ENCODE measurements around the gene TMEM72. TPM values are rescaled to one million over a fixed set of nuclear protein-coding genes. Genes with fewer than 3 reads are reported as not detected.

TMEM72 gene
- total RNA-seq, 1 experiment from 2014 or later, result not detected

- no peak for DNase-seq (ENCODE audit: low spot score)
These were observed 42.9 kb downstream of the TMEM72 start for GRCh38 chr10:44954042-44954441.

DNA sequence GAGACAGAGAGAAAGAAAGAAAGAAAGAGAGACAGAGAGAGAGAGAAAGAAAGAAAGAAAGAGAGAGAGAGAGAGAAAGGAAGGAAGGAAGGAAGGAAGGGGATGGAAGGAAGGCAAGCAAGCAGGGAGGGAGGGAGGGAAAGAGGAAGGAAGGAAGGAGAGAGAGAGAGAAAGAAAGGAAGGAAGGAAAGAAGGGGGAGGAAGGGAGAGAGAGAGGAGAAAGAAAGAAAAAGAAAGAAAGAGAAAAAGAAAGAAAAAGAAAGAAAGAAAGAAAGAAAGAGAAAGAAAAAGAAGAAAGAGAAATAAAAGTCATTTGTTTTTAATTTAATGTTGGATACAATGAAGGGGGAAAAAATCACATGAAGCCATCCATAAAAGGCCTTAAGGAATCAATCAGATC is 43.8 kb downstream of the TMEM72 start:
- DNase-seq (ENCODE audit: low spot score), result no peak

GRCh38 chr10:44955413-44956070 is 44.4 kb downstream of the TMEM72 start:
- DNase-seq (ENCODE audit: low spot score), result no peak

GRCh38 chr10:44956226-44956625 is 45.1 kb downstream of the TMEM72 start:
- DNase-seq (ENCODE audit: low spot score), result no peak

- DNase-seq (ENCODE audit: low spot score), result no peak
These were observed 45.9 kb downstream of the TMEM72 start for GRCh38 chr10:44956717-44957706.

DNA sequence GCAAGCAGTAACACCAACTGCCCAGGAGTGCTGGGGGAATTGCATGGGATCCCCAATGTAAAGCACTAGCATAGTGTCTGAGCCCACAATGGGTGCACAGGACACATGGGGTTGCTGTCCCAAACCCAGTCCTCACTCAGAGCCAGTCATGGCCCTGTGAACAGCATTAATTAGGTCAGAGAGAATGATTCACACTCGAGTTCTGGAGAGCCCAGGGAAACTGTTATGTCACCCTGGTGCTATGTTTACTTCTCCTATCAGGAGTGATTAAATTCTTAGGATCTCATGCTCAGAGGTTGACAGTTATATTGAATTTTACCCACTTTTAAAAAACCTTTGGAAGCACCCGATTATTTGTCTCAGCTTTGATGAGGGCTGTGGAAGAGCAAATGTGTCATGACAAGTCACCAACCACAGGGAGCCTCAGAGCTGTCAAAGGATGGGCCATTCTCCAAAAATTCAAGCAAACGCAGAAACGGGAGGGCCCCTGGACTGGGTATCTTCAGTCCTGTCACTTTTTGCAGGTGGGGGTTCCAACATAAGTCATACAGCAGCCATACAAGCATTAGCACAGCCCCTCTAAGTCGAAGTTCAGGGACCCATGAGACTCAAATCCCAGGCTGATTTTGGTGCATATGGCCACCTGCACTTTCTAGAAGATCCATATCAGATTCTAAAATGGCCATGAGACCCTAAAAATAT is 47.2 kb downstream of the TMEM72 start:
- DNase-seq (ENCODE audit: low spot score), result no peak

GRCh38 chr10:44958898-44959246 is 47.7 kb downstream of the TMEM72 start:
- DNase-seq (ENCODE audit: low spot score), result no peak

DNA sequence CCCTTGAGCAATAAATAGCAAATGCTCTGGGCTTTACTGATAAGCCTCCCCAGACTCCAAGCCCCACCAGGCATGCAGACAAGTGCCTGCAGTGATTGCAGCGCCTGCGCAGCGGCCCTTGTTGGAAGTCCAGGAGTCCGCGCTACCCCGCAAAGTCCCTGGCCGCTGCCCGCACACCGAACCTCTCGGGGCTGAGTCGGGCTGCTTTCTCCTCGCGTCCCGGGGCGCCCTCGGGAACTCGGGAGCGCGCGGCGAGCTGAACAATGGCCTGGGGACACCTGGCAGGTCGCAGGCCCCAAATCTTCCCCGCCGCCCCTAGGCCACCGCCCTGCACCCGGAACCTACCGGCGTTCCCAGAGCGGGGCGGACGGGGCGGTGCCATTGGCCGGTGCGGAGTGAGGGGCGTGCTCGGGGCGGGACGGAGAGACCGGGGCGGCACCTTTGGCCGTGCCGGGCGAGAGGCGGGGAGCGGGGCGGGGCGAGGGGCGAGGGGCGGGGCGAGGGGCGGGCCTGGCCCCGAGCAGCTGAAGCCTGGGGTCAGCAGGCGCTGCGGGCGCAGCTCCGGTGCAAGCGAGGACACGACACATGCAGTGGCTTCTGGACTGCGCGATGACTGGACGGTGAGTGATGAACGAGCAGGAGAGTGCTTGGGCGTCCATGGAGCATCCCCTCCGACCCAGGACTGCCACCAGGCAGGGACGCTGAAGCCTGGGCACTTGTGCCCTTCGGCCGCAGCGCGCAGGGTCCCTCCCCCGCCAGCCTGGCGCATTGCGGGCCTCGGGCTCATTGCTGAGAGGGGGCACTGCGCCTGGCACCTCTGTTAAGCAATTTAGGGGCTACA is 48.3 kb downstream of the TMEM72 start, which contains the start of gene RASSF4:
Gene RASSF4 (plus strand): TSS at position 556 of the 841 bp plus-strand sequence. CDS start 10,401 bp downstream, outside the sequence.
- peak; percentile 85 for DNase-seq (ENCODE audit: low spot score)

DNA sequence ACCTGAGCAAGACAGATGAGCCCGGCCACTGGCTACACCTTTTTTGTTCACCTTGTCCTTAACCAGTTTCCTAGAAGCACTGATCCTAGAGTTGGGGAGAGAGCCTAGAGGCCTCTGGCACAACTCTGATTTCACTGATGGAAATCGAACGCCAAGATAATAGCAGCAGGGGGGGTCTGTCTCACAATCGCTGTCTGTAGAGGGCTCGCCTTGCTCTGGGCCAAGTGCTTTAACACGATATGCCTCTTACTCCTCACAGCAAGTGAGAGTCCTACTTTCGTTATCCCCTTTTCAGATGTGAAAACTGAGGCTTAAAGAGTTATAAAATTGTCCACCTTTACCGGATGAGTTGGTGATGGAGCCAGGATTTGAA is 48.9 kb downstream of the TMEM72 start:
- DNase-seq (ENCODE audit: low spot score), result no peak

- DNase-seq (ENCODE audit: low spot score), result no peak
These were observed 49.5 kb downstream of the TMEM72 start for GRCh38 chr10:44960482-44961229.

DNA sequence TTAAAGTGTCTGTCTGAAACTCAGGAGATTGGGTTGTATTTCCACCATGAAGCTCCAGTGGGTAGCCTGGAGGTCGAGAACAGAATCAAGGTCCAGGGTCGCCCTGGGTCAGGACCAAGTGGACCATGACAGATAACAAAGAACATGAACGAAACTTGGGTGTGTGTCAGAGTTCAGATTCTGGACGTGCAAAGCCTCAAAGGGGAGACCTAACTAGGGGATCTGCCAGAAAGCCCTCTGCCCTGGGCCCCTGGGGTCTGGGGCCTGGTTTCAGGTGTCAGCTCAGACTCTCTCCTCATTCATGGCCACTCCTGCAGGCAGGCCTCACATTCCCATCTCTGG is 50.1 kb downstream of the TMEM72 start:
- DNase-seq (ENCODE audit: low spot score), result no peak

- DNase-seq (ENCODE audit: low spot score), result no peak
These were observed 51.0 kb downstream of the TMEM72 start for GRCh38 chr10:44961931-44962750.

DNA sequence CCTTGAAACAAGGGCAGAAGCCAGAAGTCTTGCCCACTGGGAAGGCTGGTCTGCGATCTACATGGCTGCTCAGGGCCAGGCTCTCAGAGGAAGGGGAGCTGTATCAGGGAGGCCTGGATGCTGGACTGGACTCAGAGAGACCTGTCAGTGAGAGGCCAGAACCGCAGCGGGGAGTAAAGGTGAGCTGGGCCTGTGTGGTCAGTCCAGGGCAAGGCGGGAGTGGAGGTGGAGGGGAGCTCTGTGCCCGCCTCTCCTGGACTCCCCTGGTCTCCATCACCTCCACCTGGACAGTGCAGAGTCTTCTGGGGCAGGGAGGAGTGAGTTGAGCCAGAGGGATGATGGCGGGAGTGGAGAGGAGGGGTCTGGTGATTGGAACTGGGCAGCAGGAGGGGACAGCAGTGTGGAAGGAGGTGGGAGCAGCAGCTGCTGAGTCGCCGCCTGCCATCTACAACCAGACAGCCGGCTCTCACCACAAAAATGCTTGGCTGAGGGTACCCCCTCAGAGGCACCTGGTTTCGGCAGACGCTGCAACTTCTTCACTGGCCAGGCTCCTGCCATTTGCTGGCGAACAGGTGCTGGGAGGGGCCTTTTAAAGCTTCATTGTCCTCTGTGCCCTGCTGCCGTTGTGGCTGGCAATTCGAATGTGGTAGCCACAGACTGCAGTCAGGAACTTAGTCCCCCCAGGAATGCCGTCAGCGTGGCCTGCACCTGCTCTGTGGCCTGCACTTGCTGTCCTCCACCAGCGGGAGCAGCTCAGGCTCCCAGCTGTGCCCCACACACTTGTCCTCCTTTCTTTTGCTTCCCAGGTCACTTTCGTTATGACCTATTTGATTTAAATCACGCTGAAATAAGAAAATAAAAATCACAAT is 52.0 kb downstream of the TMEM72 start:
- DNase-seq (ENCODE audit: low spot score), result no peak

DNA sequence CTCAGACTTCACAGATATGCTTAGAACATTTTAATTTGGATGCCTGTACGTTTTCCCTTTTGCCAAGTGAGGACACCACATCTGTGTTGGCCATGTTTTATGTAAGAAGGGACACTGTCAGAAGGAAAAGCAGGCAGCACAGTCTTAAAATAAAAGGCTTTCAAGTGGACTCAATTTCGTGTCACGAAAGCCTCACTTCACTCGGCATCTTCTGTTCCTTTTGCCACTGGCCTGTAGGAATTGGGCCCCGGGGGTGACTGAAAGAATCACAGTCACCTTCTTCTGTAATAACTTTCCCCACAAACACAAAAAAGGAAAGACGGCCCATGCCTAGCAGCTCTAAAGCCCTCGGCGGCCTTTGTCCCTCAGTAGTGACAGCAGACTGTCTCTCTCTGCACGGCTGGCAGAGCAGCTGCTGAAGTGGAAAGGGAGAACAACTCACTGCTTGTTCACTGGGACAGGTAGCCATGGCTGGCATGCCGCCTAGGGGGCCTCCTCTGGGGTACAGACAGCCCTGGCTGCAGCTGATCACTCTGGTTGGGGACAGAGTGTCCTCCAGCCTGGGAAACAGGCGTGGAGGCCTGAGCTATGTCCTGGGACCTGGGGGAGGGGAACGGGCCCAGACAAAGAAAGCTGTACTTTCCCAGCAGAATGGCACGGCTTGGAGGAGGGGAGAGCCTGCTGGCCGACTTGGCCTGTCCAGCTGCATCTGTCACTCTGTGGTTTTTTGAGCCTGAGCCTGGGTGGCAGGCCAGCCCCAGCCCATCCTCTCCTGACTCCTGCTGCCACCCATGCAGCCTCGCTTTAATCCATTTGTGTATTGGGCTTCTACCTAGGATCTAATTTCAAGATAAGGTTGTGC is 52.9 kb downstream of the TMEM72 start:
- DNase-seq (ENCODE audit: low spot score), result no peak

DNA sequence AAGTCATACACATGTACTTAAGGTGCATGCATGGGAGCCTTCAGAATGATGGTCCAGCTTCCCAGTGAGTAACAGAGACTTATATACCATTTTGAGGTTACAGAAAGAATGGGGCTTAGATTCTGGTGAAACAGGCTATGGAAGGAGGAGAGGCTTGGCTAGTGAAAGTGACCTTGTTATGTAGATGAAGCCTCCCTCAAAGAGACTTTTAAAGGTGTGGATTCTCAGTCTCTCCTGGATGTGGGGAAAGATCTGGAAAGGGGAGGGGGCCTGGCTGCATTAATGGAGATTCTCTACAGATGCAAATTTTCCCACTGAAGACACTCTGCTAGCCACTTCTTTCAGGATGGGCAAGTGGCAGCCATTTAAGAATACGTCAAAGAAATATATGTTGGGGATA is 54.0 kb downstream of the TMEM72 start:
- DNase-seq (ENCODE audit: low spot score), result no peak

GRCh38 chr10:44965651-44966097 is 54.5 kb downstream of the TMEM72 start:
- DNase-seq (ENCODE audit: low spot score), result no peak

GRCh38 chr10:44966129-44966815 is 55.1 kb downstream of the TMEM72 start:
- DNase-seq (ENCODE audit: low spot score), result no peak
